Osteocyte (in vitro differentiated cells): Measurements from ENCODE around the gene DCTN2. TPM values are rescaled to one million over a fixed set of nuclear protein-coding genes. Genes with fewer than 3 reads are reported as not detected.

ENCODE experiments used
- DNase-seq: peaks from one replicate; pipeline ENCODE4 v3.0.0; 2021; ENCODE audit warnings: mixed read lengths; ENCODE audit not compliant: unreplicated experiment; ENCODE audit errors: extremely low spot score
- H3K27ac Mint-ChIP-seq: one replicate; pipeline ENCODE4 v1.8.0; 2021; ENCODE audit warnings: mild to moderate bottlenecking, mixed read lengths; ENCODE audit not compliant: unreplicated experiment
- H3K27me3 Mint-ChIP-seq: one replicate; pipeline ENCODE4 v1.8.0; 2021; ENCODE audit warnings: mixed read lengths; ENCODE audit not compliant: unreplicated experiment
- H3K36me3 Mint-ChIP-seq: one replicate; pipeline ENCODE4 v1.8.0; 2021; ENCODE audit warnings: mixed read lengths; ENCODE audit not compliant: unreplicated experiment
- H3K4me1 Mint-ChIP-seq: one replicate; pipeline ENCODE4 v1.8.0; 2021; ENCODE audit warnings: mixed read lengths; ENCODE audit not compliant: unreplicated experiment
- H3K4me3 Mint-ChIP-seq: one replicate; pipeline ENCODE4 v1.8.0; 2021; ENCODE audit warnings: mild to moderate bottlenecking, moderate library complexity, mixed read lengths; ENCODE audit not compliant: unreplicated experiment
- H3K9me3 Mint-ChIP-seq: one replicate; pipeline ENCODE4 v1.8.0; 2021; ENCODE audit warnings: mixed read lengths; ENCODE audit not compliant: unreplicated experiment
- CTCF ChIP-seq: fragments of 200-600 bp; sonication (generic); IDR thresholded peaks from 2 replicates; pipeline ENCODE4 v1.5.0; 2021; ENCODE audit warnings: antibody characterized with exemption, mild to moderate bottlenecking, moderate library complexity
- total RNA-seq: library from RNA; stranded (reverse); gene quantifications from 2 replicates; pipeline ENCODE4 v1.2.1, GENCODE V29; 2021

Gene DCTN2
- total RNA-seq, 1 donor from 2014 or later: 149 TPM

DNA sequence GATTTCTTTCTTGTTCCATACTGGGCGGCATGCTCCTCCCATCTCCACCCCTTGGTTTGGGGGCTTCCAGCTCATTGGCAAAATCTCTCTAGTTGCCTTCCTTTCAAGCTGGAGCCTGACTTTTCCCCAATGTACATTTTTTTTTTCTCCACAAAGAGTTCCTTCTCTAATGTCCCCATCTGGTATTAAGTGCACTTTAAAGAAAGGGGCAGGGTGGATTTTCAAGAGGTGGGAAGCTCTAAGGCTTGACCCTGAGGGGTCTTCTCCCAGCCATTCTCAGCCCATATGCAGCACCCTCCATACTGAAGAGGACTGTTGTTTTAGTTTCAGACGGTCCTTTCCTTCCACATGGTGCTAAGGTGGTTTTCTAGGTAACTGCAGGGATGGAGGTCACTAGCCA, 38.2 kb upstream of the DCTN2 start:
- DNase-seq: no peak
- no peak overlapping the region for H3K27ac Mint-ChIP-seq

GRCh38 chr12:57584690-57585089, 37.7 kb upstream of the DCTN2 start:
- DNase-seq: no peak
- no peak for TF ChIP-seq CTCF
- no peaks in the 10 kb centered on the region for H3K9me3 Mint-ChIP-seq
- no peaks in the 10 kb centered on the region for H3K4me1 Mint-ChIP-seq
- no peak overlapping the region for H3K27ac Mint-ChIP-seq
- no peak overlapping the region for H3K4me3 Mint-ChIP-seq
- no peaks in the 10 kb centered on the region for H3K36me3 Mint-ChIP-seq
- H3K27me3 Mint-ChIP-seq: peaks cover 16% of the 10 kb centered on the region

More for the DNA sequence above, 38.2 kb upstream of the DCTN2 start:
- Mint-ChIP-seq H3K9me3 (no peaks in the 10 kb centered on the region), H3K4me3 (no peak overlapping the region), H3K36me3 (no peaks in the 10 kb centered on the region), H3K4me1 (no peaks in the 10 kb centered on the region), H3K27me3 (peaks cover 16% of the 10 kb centered on the region)
- TF ChIP-seq CTCF: no peak

GRCh38 chr12:57584050-57584449, 37.1 kb upstream of the DCTN2 start:
- Mint-ChIP-seq H3K9me3 (no peaks in the 10 kb centered on the region), H3K4me3 (no peak overlapping the region), H3K4me1 (no peaks in the 10 kb centered on the region), H3K36me3 (no peaks in the 10 kb centered on the region), H3K27ac (no peak overlapping the region), H3K27me3 (peaks cover 16% of the 10 kb centered on the region)
- DNase-seq: no peak
- no peak for TF ChIP-seq CTCF

DNA sequence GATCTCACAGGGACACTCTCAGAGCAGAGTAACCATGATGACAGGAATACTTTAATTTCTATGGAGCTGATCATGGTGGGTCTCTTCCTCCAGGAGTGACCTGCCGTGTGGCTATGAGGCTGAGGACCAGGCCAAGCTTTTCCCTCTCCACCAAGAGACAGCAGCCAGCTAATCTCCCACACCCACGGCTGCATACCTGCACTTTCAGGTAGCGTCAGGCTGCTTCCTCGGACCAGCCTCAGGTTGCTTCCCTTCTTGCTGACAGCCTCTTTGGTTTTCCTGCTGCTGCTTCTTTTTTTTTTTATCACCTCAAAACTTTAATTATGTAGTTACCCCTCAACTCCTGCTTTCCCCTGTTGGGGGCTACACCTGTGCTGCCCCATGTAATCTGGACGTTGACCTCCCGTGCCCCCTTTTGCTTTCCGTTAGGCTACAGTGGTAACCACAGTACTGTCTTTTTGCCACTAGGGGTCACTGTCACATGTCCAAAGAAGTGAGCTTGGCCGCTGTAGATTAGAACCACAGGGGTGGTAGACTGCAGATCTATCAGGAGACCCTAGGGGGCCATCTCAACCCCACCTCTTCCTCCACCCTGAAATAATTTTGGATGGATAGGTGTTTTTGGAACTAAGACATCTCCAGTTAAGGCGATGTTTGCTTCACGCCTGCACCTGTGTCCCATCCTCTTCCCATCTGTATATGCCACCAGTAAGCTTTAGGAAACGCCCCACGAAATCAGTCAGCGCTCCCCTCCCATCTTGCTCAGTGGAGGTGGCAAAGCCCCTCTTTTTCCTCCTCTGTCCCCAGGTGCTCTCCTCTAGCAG, 36.2 kb upstream of the DCTN2 start:
- no peak overlapping the region for H3K4me3 Mint-ChIP-seq
- H3K36me3 Mint-ChIP-seq: no peaks in the 10 kb centered on the region
- no peaks in the 10 kb centered on the region for H3K4me1 Mint-ChIP-seq
- peaks cover 20% of the 10 kb centered on the region for H3K27me3 Mint-ChIP-seq
- DNase-seq: no peak
- no peaks in the 10 kb centered on the region for H3K9me3 Mint-ChIP-seq
- TF ChIP-seq CTCF: peak; percentile 97
- H3K27ac Mint-ChIP-seq: no peak overlapping the region

DNA sequence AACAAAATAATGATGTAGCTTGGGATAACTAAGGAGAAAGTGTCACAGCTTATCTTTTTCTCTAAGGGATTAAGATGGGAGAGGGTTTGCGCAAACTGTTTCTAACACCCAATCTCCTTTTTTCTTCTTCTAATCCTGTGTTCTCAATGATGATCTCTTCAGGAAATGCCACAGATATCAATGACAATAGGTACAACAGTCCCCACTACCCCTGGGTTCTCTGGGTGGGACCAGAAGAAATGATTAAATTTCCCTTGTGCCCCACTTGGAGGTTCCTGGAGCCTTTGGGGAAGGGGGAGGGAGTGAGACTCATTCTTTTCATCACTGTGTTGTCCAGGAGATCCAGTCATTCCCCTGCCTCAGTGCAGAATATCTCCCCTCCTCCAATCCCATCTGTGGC, 35.4 kb upstream of the DCTN2 start:
- TF ChIP-seq CTCF: no peak
- Mint-ChIP-seq H3K36me3 (no peaks in the 10 kb centered on the region), H3K27ac (no peak overlapping the region), H3K4me3 (no peak overlapping the region), H3K9me3 (no peaks in the 10 kb centered on the region), H3K27me3 (peaks cover 23% of the 10 kb centered on the region), H3K4me1 (no peaks in the 10 kb centered on the region)
- no peak for DNase-seq
